Parathyroid adenoma (tissue), 2 donors: ENCODE measurements around the gene LIN7A.

Experiments
- H2AFZ ChIP-seq: fragments of 300-600 bp; sonication (generic); one replicate; pipeline ENCODE4 v1.7.0; 2017; ENCODE audit warnings: antibody characterized with exemption, mild to moderate bottlenecking
- H3K27ac ChIP-seq: fragments of 300-600 bp; sonication (generic); one replicate; pipeline ENCODE4 v1.7.0; 2017
- H3K27me3 ChIP-seq: fragments of 300-600 bp; sonication (generic); one replicate; pipeline ENCODE4 v1.7.0; 2017; ENCODE audit warnings: low read length; ENCODE audit not compliant: control insufficient read depth, insufficient read depth
- H3K36me3 ChIP-seq: fragments of 300-600 bp; sonication (generic); one replicate; pipeline ENCODE4 v1.7.0; 2017; ENCODE audit warnings: low read length; ENCODE audit not compliant: control insufficient read depth, insufficient read depth
- H3K4me1 ChIP-seq: fragments of 300-600 bp; sonication (generic); one replicate; pipeline ENCODE4 v1.7.0; 2017; ENCODE audit warnings: control low read depth
- H3K4me2 ChIP-seq: fragments of 300-600 bp; sonication (generic); one replicate; pipeline ENCODE4 v1.7.0; 2017; ENCODE audit warnings: low read length
- H3K4me3 ChIP-seq: fragments of 300-600 bp; sonication (generic); one replicate; pipeline ENCODE4 v1.7.0; 2017; ENCODE audit warnings: low read depth, low read length
- H3K79me2 ChIP-seq: fragments of 300-600 bp; sonication (generic); one replicate; pipeline ENCODE4 v1.7.0; 2017; ENCODE audit warnings: control low read depth
- H3K9ac ChIP-seq: fragments of 300-600 bp; sonication (generic); one replicate; pipeline ENCODE4 v1.7.0; 2017; ENCODE audit warnings: mild to moderate bottlenecking
- H3K9me3 ChIP-seq: fragments of 300-600 bp; sonication (generic); one replicate; pipeline ENCODE4 v1.7.0; 2017; ENCODE audit warnings: low read length; ENCODE audit not compliant: control insufficient read depth
- CTCF ChIP-seq: fragments of 300-600 bp; sonication (generic); IDR thresholded peaks from one replicate; pipeline ENCODE4 v1.7.0; 2017; ENCODE audit warnings: antibody characterized with exemption, mild to moderate bottlenecking
- donor health status: primary hyperparathyroidism.

The LIN7A gene

GRCh38 chr12:80805106-80805505, 132.6 kb downstream of the LIN7A start:
- H3K79me2 ChIP-seq = no peaks in the 10 kb centered on the region
- no peak overlapping the region for H3K9ac ChIP-seq
- H3K27me3 ChIP-seq = no peaks in the 10 kb centered on the region
- no peak overlapping the region for H3K4me3 ChIP-seq
- H3K27ac ChIP-seq = no peak overlapping the region
- H2AFZ ChIP-seq = no peak overlapping the region
- no peak for TF ChIP-seq CTCF
- H3K4me1 ChIP-seq = no peaks in the 10 kb centered on the region
- H3K9me3 ChIP-seq = no peaks in the 10 kb centered on the region
- H3K4me2 ChIP-seq = no peak overlapping the region
- H3K36me3 ChIP-seq = no peaks in the 10 kb centered on the region

GRCh38 chr12:80802652-80803400, 134.9 kb downstream of the LIN7A start:
- H3K4me3 ChIP-seq = no peak overlapping the region
- H3K4me1 ChIP-seq = no peaks in the 10 kb centered on the region
- H3K4me2 ChIP-seq = no peak overlapping the region
- H3K27me3 ChIP-seq = no peaks in the 10 kb centered on the region
- H2AFZ ChIP-seq = no peak overlapping the region
- no peak overlapping the region for H3K9ac ChIP-seq
- no peak for TF ChIP-seq CTCF
- no peaks in the 10 kb centered on the region for H3K36me3 ChIP-seq
- H3K27ac ChIP-seq = no peak overlapping the region
- no peaks in the 10 kb centered on the region for H3K9me3 ChIP-seq
- no peaks in the 10 kb centered on the region for H3K79me2 ChIP-seq

- Histone ChIP-seq H3K4me3 (no peak overlapping the region), H3K9me3 (no peaks in the 10 kb centered on the region), H3K9ac (no peak overlapping the region), H2AFZ (no peak overlapping the region), H3K27me3 (no peaks in the 10 kb centered on the region), H3K36me3 (no peaks in the 10 kb centered on the region), H3K79me2 (no peaks in the 10 kb centered on the region), H3K27ac (no peak overlapping the region), H3K4me2 (no peak overlapping the region), H3K4me1 (no peaks in the 10 kb centered on the region)
- no peak for TF ChIP-seq CTCF
Measured at GRCh38 chr12:80798281-80798680, 139.5 kb downstream of the LIN7A start.

- Histone ChIP-seq H3K9ac (no peak overlapping the region), H3K9me3 (no peaks in the 10 kb centered on the region), H3K27ac (no peak overlapping the region), H3K4me1 (no peaks in the 10 kb centered on the region), H3K4me2 (no peak overlapping the region), H3K4me3 (no peak overlapping the region), H3K27me3 (no peaks in the 10 kb centered on the region), H3K79me2 (no peaks in the 10 kb centered on the region), H3K36me3 (no peaks in the 10 kb centered on the region), H2AFZ (no peak overlapping the region)
- TF ChIP-seq CTCF = no peak
Measured at GRCh38 chr12:80794551-80794950, 143.2 kb downstream of the LIN7A start.

- Histone ChIP-seq H3K9ac (no peak overlapping the region), H3K79me2 (no peaks in the 10 kb centered on the region), H3K27ac (no peak overlapping the region), H3K36me3 (no peaks in the 10 kb centered on the region), H3K4me1 (no peaks in the 10 kb centered on the region), H3K4me2 (no peak overlapping the region), H3K9me3 (no peaks in the 10 kb centered on the region), H3K4me3 (no peak overlapping the region), H2AFZ (no peak overlapping the region), H3K27me3 (no peaks in the 10 kb centered on the region)
- no peak for TF ChIP-seq CTCF
Measured at GRCh38 chr12:80792861-80793260, 144.9 kb downstream of the LIN7A start.
